NT2/D1 (cell line): Measurements from ENCODE around the gene TMED10.
"Not testable (repeated sequence)": the region's sequence is repeated elsewhere in the genome, so short reads cannot be mapped to it uniquely, and the experiment has no call there.

Source experiments
- DNase-seq: peaks from one replicate; pipeline ENCODE4 v3.0.0-alpha.2; 2011; ENCODE audit warnings: low read depth, low spot score
- H3K27me3 ChIP-seq: 2 replicates; pipeline ENCODE4 v1.6.0; 2011; ENCODE audit warnings: mild to moderate bottlenecking; ENCODE audit not compliant: insufficient read length, insufficient read depth
- H3K36me3 ChIP-seq: 2 replicates; pipeline ENCODE4 v1.6.1; 2011; ENCODE audit warnings: mild to moderate bottlenecking, low read length, mixed read lengths; ENCODE audit not compliant: insufficient read depth, insufficient read length
- H3K4me1 ChIP-seq: 2 replicates; pipeline ENCODE4 v1.5.1; 2011; ENCODE audit not compliant: insufficient read depth, insufficient read length
- H3K4me3 ChIP-seq: 2 replicates; pipeline ENCODE4 v1.5.1; 2011; ENCODE audit warnings: low read depth; ENCODE audit not compliant: insufficient read length
- H3K9ac ChIP-seq: 2 replicates; pipeline ENCODE4 v1.6.0; 2011; ENCODE audit warnings: low read depth; ENCODE audit not compliant: insufficient read length
- H3K9me3 ChIP-seq: 2 replicates; pipeline ENCODE4 v1.5.1; 2011; ENCODE audit warnings: mild to moderate bottlenecking, low read length; ENCODE audit not compliant: insufficient read depth
- SUZ12 ChIP-seq: IDR thresholded peaks from 2 replicates; pipeline ENCODE4 v1.6.1; 2011; ENCODE audit not compliant: insufficient read length, insufficient read depth; ENCODE audit errors: extremely low read depth
- YY1 ChIP-seq: IDR thresholded peaks from 2 replicates; pipeline ENCODE4 v1.6.1; 2011; ENCODE audit not compliant: insufficient read length, insufficient read depth
- ZNF274 ChIP-seq: IDR thresholded peaks from 2 replicates; pipeline ENCODE4 v1.6.1; 2011; ENCODE audit warnings: mild to moderate bottlenecking, low read depth, low read length

TMED10 gene

DNA sequence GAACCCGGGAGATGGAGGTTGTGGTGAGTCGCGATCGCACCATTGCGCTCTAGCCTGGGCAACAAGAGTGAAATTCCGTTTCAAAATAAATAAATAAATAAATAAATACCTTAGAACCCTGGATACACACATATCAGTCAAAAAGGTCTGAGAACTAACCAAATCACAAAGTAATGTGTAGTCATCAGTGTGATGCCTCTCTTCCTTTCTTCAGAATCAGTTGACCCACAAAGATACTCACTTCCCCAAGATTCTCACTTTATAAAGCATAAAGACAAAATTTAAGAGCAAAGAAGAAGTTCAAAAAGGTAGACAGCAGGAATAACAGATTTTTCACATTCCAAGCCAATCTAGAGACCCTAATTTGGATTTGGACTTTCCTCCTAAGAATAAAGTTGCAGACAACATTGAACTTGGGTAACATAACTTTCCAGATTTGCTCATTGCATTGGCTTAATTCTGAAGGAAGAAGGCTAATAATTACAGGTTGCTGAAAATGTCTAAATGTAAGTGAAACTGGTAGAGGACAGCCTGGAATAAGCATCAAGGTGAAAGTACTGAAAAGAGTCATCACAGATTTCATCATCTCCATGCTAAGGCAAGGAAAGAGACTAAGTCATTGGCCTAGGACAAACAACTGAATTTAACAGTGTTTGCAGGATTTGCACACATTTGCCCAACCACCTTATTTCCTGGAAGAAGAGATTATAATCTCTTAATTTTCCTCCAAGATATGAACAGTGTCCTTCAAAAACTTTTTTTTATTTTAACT lies 17.4 kb downstream of the TMED10 start:
- no peaks in the 10 kb centered on the region for H3K36me3 ChIP-seq
- H3K9me3 ChIP-seq, result no peaks in the 10 kb centered on the region
- no peak for DNase-seq
- no peaks in the 10 kb centered on the region for H3K27me3 ChIP-seq
- no peak overlapping the region for H3K4me3 ChIP-seq
- H3K9ac ChIP-seq, result no peak overlapping the region
- TF ChIP-seq YY1 (no peak), SUZ12 (no peak), ZNF274 (no peak)
- no peaks in the 10 kb centered on the region for H3K4me1 ChIP-seq

- H3K4me1 ChIP-seq, result no peaks in the 10 kb centered on the region
- DNase-seq, result no peak
- TF ChIP-seq SUZ12 (no peak), YY1 (no peak), ZNF274 (no peak)
- no peak overlapping the region for H3K9ac ChIP-seq
- H3K27me3 ChIP-seq, result no peaks in the 10 kb centered on the region
- no peaks in the 10 kb centered on the region for H3K9me3 ChIP-seq
- H3K36me3 ChIP-seq, result no peaks in the 10 kb centered on the region
- H3K4me3 ChIP-seq, result no peak overlapping the region
Measured at GRCh38 chr14:75156901-75157300, 19.5 kb downstream of the TMED10 start.

DNA sequence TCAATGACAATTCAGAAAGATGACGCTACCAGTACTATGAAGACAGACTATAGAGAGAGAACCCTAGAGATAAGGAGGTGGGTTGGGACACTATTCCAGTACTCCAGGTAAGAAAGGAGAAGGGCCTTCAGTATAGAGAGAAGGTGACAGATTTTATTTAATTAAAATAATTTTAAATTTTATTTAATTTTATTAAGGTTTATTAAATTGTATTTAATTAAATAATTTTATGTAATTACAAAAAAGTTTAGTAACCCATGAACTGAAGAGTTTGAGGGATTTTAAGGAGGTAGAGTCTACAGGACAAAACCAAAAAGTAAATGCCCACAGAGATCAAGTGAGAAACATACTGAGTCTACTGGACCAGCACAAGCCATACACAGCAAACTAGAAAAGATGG lies 20.3 kb downstream of the TMED10 start:
- no peaks in the 10 kb centered on the region for H3K27me3 ChIP-seq
- H3K9ac ChIP-seq, result no peak overlapping the region
- DNase-seq, result no peak
- no peaks in the 10 kb centered on the region for H3K4me1 ChIP-seq
- no peaks in the 10 kb centered on the region for H3K9me3 ChIP-seq
- H3K4me3 ChIP-seq, result no peak overlapping the region
- TF ChIP-seq ZNF274 (no peak), SUZ12 (no peak), YY1 (no peak)
- H3K36me3 ChIP-seq, result peaks cover 4% of the 10 kb centered on the region

- Histone ChIP-seq H3K4me1 (no peaks in the 10 kb centered on the region), H3K36me3 (peaks cover 11% of the 10 kb centered on the region), H3K4me3 (no peak overlapping the region), H3K27me3 (no peaks in the 10 kb centered on the region), H3K9ac (no peak overlapping the region), H3K9me3 (no peaks in the 10 kb centered on the region)
- no peak for DNase-seq
- TF ChIP-seq SUZ12 (no peak), YY1 (no peak), ZNF274 (no peak)
Measured at GRCh38 chr14:75155169-75155568, 21.2 kb downstream of the TMED10 start.

DNA sequence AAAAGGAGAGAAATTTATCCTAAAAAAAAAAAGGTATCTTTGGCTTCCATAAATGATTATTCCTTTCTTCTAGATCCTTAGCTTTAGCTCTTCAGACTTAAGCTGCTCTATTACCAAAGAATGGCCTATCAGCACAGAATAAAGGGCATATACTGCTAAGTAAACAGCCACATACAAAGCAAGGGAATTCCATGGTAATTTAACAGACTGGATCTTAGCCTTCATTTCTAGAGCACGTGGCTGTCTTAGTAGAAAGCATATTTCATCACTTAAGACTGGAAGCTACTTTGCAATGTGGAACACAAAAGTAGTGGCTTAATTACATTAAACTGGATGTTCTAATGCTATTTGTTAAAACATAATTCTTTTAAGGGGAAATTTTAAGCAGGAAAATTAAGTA lies 23.1 kb downstream of the TMED10 start:
- H3K4me1 ChIP-seq, result no peaks in the 10 kb centered on the region
- H3K36me3 ChIP-seq, result peaks cover 20% of the 10 kb centered on the region
- H3K9me3 ChIP-seq, result no peaks in the 10 kb centered on the region
- no peaks in the 10 kb centered on the region for H3K27me3 ChIP-seq
- H3K4me3 ChIP-seq, result no peak overlapping the region
- DNase-seq, result no peak
- H3K9ac ChIP-seq, result no peak overlapping the region
- TF ChIP-seq ZNF274, result no peak
- TF ChIP-seq SUZ12, result no peak
- TF ChIP-seq YY1, result no peak

- no peaks in the 10 kb centered on the region for H3K4me1 ChIP-seq
- no peak overlapping the region for H3K9ac ChIP-seq
- no peak for DNase-seq
- H3K9me3 ChIP-seq, result no peaks in the 10 kb centered on the region
- no peak for TF ChIP-seq ZNF274
- TF ChIP-seq SUZ12, result no peak
- no peak for TF ChIP-seq YY1
- peaks cover 20% of the 10 kb centered on the region for H3K36me3 ChIP-seq
- no peaks in the 10 kb centered on the region for H3K27me3 ChIP-seq
- no peak overlapping the region for H3K4me3 ChIP-seq
Measured at GRCh38 chr14:75151851-75152250, 24.6 kb downstream of the TMED10 start.

DNA sequence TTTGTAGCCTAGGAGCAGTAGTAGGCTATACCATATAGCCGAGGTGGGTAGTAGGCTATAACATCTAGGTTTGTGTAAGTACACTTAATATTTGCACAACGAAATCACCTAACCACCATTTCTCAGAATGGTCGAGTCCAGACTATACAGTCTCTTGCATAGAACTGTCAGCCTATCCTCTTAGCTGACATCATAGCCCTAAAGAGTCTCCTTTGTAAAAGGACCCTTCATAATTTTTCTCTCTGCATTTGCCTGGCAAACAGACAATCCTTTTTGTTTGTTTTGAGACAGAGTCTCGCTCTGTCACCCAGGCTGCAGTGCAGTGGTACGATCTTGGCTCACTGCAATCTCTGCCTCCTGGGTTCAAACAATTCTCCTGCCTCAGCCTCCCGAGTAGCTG lies 25.8 kb downstream of the TMED10 start:
- not testable (repeated sequence) for DNase-seq, H3K9ac ChIP-seq

More for the DNA sequence above, 25.8 kb downstream of the TMED10 start:
- not testable (repeated sequence) for H3K4me3 ChIP-seq, H3K9me3 ChIP-seq, H3K27me3 ChIP-seq, H3K4me1 ChIP-seq
- peaks cover 28% of the 10 kb centered on the region for H3K36me3 ChIP-seq
